Neuronal stem cell (in vitro differentiated cells): ENCODE measurements around the gene CCDC28B.

Experiments used
- DNase-seq: peaks from one replicate; pipeline ENCODE4 v3.0.0-alpha.2; 2013; ENCODE audit warnings: low spot score
- H2AFZ ChIP-seq: one replicate; pipeline ENCODE4 v1.6.1; 2013; ENCODE audit warnings: mild to moderate bottlenecking, low read length, inconsistent platforms
- H2AK5ac ChIP-seq: 2 replicates; pipeline ENCODE4 v1.6.1; 2013; ENCODE audit warnings: low read depth, mild to moderate bottlenecking, inconsistent platforms, low read length, moderate library complexity, mixed read lengths
- H2BK120ac ChIP-seq: 2 replicates; pipeline ENCODE4 v1.6.1; 2013; ENCODE audit warnings: low read depth, mild to moderate bottlenecking, inconsistent platforms, low read length, moderate library complexity, mixed read lengths
- H2BK12ac ChIP-seq: one replicate; pipeline ENCODE4 v1.6.1; 2013; ENCODE audit warnings: low read length, inconsistent platforms
- H2BK15ac ChIP-seq: 2 replicates; pipeline ENCODE4 v1.6.1; 2013; ENCODE audit warnings: mild to moderate bottlenecking, low read length, inconsistent platforms, mixed read lengths
- H2BK5ac ChIP-seq: one replicate; pipeline ENCODE4 v1.6.1; 2013; ENCODE audit warnings: inconsistent platforms, mild to moderate bottlenecking, low read length, moderate library complexity
- H3K14ac ChIP-seq: one replicate; pipeline ENCODE4 v1.6.1; 2013; ENCODE audit warnings: low read length, inconsistent platforms
- H3K18ac ChIP-seq: 2 replicates; pipeline ENCODE4 v1.6.1; 2013; ENCODE audit warnings: low read length, inconsistent platforms
- H3K23ac ChIP-seq: 2 replicates; pipeline ENCODE4 v1.6.1; 2013; ENCODE audit warnings: low read depth, mild to moderate bottlenecking, mixed read lengths, low read length, inconsistent platforms; ENCODE audit not compliant: poor library complexity
- H3K27ac ChIP-seq: replicated peaks from 3 replicates; pipeline ENCODE4 v1.5.1; 2013; ENCODE audit warnings: low read length, inconsistent platforms
- H3K27me3 ChIP-seq, 3 experiments: 2 replicates each; pipeline ENCODE4 v1.6.1; 2013; ENCODE audit warnings: low read length in 3 of 3, mild to moderate bottlenecking in 2 of 3, inconsistent platforms in 1 of 3, low read depth in 1 of 3, mixed read lengths in 1 of 3, moderate library complexity in 1 of 3; ENCODE audit not compliant: control insufficient read depth in 3 of 3, insufficient read depth in 3 of 3
- H3K36me3 ChIP-seq, 2 donors: replicated peaks in 1 of 2; 2 replicates each; pipeline ENCODE4 v1.6.1; 2013; ENCODE audit warnings: low read length in 2 of 2; ENCODE audit not compliant: control insufficient read depth in 2 of 2, insufficient read depth in 2 of 2
- H3K4ac ChIP-seq: 2 replicates; pipeline ENCODE4 v1.6.1; 2013; ENCODE audit warnings: inconsistent platforms, mild to moderate bottlenecking, low read length, moderate library complexity
- H3K4me1 ChIP-seq, 2 donors: 1 replicate in 1 of 2; 2 replicates in 1 of 2; pipeline ENCODE4 v1.6.1; 2013; ENCODE audit warnings: low read length in 2 of 2, low read depth in 1 of 2; ENCODE audit not compliant: control insufficient read depth in 2 of 2, insufficient read depth in 1 of 2
- H3K4me2 ChIP-seq: one replicate; pipeline ENCODE4 v1.6.1; 2013; ENCODE audit warnings: mild to moderate bottlenecking, low read length, inconsistent platforms; ENCODE audit not compliant: insufficient read depth, poor library complexity, severe bottlenecking
- H3K4me3 ChIP-seq, 2 donors: 2 replicates each; pipeline ENCODE4 v1.5.1; 2013; ENCODE audit warnings: low read length in 2 of 2, mild to moderate bottlenecking in 2 of 2, inconsistent platforms in 1 of 2, moderate library complexity in 1 of 2
- H3K79me1 ChIP-seq: one replicate; pipeline ENCODE4 v1.6.1; 2013; ENCODE audit warnings: low read depth, mild to moderate bottlenecking, inconsistent platforms, low read length, moderate library complexity
- H3K9ac ChIP-seq: one replicate; pipeline ENCODE4 v1.6.1; 2013; ENCODE audit warnings: mild to moderate bottlenecking, low read depth, low read length, inconsistent platforms; ENCODE audit not compliant: poor library complexity
- H3K9me3 ChIP-seq, 2 donors: replicated peaks in 1 of 2; 2 replicates each; pipeline versions ENCODE3 to v1.6.1; 2013; ENCODE audit warnings: low read length in 2 of 2, mild to moderate bottlenecking in 2 of 2, inconsistent platforms in 1 of 2, low read depth in 1 of 2, mixed read lengths in 1 of 2, moderate library complexity in 1 of 2; ENCODE audit not compliant: control insufficient read depth in 2 of 2, insufficient read depth in 1 of 2
- H4K8ac ChIP-seq: one replicate; pipeline ENCODE4 v1.6.1; 2013; ENCODE audit warnings: low read depth, mild to moderate bottlenecking, inconsistent platforms, low read length, moderate library complexity
- H4K91ac ChIP-seq: one replicate; pipeline ENCODE4 v1.6.1; 2013; ENCODE audit warnings: low read length, low read depth, mild to moderate bottlenecking, inconsistent platforms; ENCODE audit not compliant: poor library complexity
- WGBS, 2 donors: extraction: QIAGEN DNeasy Blood & Tissue Kit; methylation state at CpG; one replicate each; pipeline ENCODE4 v1.1.7; 2013; ENCODE audit warnings: missing lambda C conversion rate in 2 of 2, mixed read lengths in 1 of 2; ENCODE audit not compliant: insufficient read length in 2 of 2, insufficient replicate concordance in 1 of 2; ENCODE audit errors: extremely low coverage in 2 of 2; 5-methylcytosine and 5-hydroxymethylcytosine counted together

The CCDC28B gene

GRCh38 chr1:32184650-32185049, 15.7 kb upstream of the CCDC28B start:
- H2AK5ac ChIP-seq: no peak overlapping the region
- no peak overlapping the region for H4K91ac ChIP-seq
- H2BK120ac ChIP-seq: no peak overlapping the region
- no peak overlapping the region for H3K9ac ChIP-seq
- H3K4me1 ChIP-seq: peaks cover 7 to 8% of the 10 kb centered on the region in 2 donors
- no peak overlapping the region for H3K14ac ChIP-seq
- H3K27me3 ChIP-seq: no peaks in the 10 kb centered on the region
- H2AFZ ChIP-seq: no peak overlapping the region
- H3K18ac ChIP-seq: no peak overlapping the region
- DNase-seq: no peak
- H3K4me3 ChIP-seq: peak overlapping the region in 1 of 2 donors; percentile 49
- H4K8ac ChIP-seq: no peak overlapping the region
- H3K79me1 ChIP-seq: peaks cover 11% of the 10 kb centered on the region
- H3K27ac ChIP-seq: no peak overlapping the region
- H3K36me3 ChIP-seq: peaks cover 46 to 86% of the 10 kb centered on the region in 2 donors
- no peak overlapping the region for H3K4me2 ChIP-seq
- H2BK12ac ChIP-seq: no peak overlapping the region
- H3K23ac ChIP-seq: no peak overlapping the region
- H3K4ac ChIP-seq: no peak overlapping the region
- H3K9me3 ChIP-seq: no peaks in the 10 kb centered on the region
- no peak overlapping the region for H2BK5ac ChIP-seq
- no peak overlapping the region for H2BK15ac ChIP-seq

GRCh38 chr1:32186077-32186476, 14.3 kb upstream of the CCDC28B start:
- Histone ChIP-seq H2AK5ac (no peak overlapping the region), H3K4ac (no peak overlapping the region), H3K27me3 (no peaks in the 10 kb centered on the region), H3K23ac (no peak overlapping the region), H2BK5ac (no peak overlapping the region), H3K14ac (no peak overlapping the region), H3K79me1 (peaks cover 4% of the 10 kb centered on the region), H3K27ac (no peak overlapping the region), H3K36me3 (peaks cover 57 to 92% of the 10 kb centered on the region in 2 donors), H3K18ac (no peak overlapping the region), H2BK120ac (no peak overlapping the region), H2AFZ (no peak overlapping the region), H4K8ac (no peak overlapping the region), H4K91ac (no peak overlapping the region), H2BK12ac (no peak overlapping the region), H2BK15ac (no peak overlapping the region), H3K4me3 (no peak overlapping the region), H3K4me1 (peaks cover 2 to 4% of the 10 kb centered on the region in 2 donors), H3K9me3 (no peaks in the 10 kb centered on the region), H3K9ac (no peak overlapping the region), H3K4me2 (no peak overlapping the region)
- 100% methylated on average over 1 of the region's 2 CpGs; no CpG with 5 or more reads in 1 of the 2 donors for WGBS, 2 donors
- DNase-seq: no peak

GRCh38 chr1:32186491-32186890, 13.9 kb upstream of the CCDC28B start:
- DNase-seq: no peak
- no peaks in the 10 kb centered on the region for H3K27me3 ChIP-seq
- H3K9me3 ChIP-seq: no peaks in the 10 kb centered on the region
- no peak overlapping the region for H4K91ac ChIP-seq
- WGBS, 2 donors: no CpG with 5 or more reads among the region's 2 CpGs
- H4K8ac ChIP-seq: no peak overlapping the region
- H3K4ac ChIP-seq: no peak overlapping the region
- no peak overlapping the region for H3K14ac ChIP-seq
- H2AK5ac ChIP-seq: no peak overlapping the region
- H2BK120ac ChIP-seq: no peak overlapping the region
- no peak overlapping the region for H2BK5ac ChIP-seq
- H3K4me2 ChIP-seq: no peak overlapping the region
- H2BK12ac ChIP-seq: no peak overlapping the region
- H3K27ac ChIP-seq: no peak overlapping the region
- H3K23ac ChIP-seq: no peak overlapping the region
- H3K79me1 ChIP-seq: peaks cover 2% of the 10 kb centered on the region
- no peak overlapping the region for H2BK15ac ChIP-seq
- H3K9ac ChIP-seq: no peak overlapping the region
- H2AFZ ChIP-seq: no peak overlapping the region
- no peak overlapping the region for H3K4me3 ChIP-seq
- peaks cover 0 to 1% of the 10 kb centered on the region in 2 donors for H3K4me1 ChIP-seq
- peaks cover 58 to 92% of the 10 kb centered on the region in 2 donors for H3K36me3 ChIP-seq
- no peak overlapping the region for H3K18ac ChIP-seq

GRCh38 chr1:32187850-32188249, 12.5 kb upstream of the CCDC28B start:
- Histone ChIP-seq H3K4me3 (no peak overlapping the region), H2BK5ac (no peak overlapping the region), H3K36me3 (peaks cover 64 to 92% of the 10 kb centered on the region in 2 donors)

More at GRCh38 chr1:32187850-32188249, 12.5 kb upstream of the CCDC28B start:
- Histone ChIP-seq H3K79me1 (no peaks in the 10 kb centered on the region), H4K8ac (no peak overlapping the region), H3K27ac (no peak overlapping the region), H3K9ac (peak overlapping the region; percentile 34), H2AK5ac (no peak overlapping the region), H3K4ac (no peak overlapping the region), H3K27me3 (no peaks in the 10 kb centered on the region), H3K18ac (no peak overlapping the region), H3K14ac (no peak overlapping the region), H2BK12ac (no peak overlapping the region), H3K4me1 (no peaks in the 10 kb centered on the region), H2AFZ (no peak overlapping the region), H3K4me2 (no peak overlapping the region), H4K91ac (no peak overlapping the region), H2BK120ac (peak overlapping the region; percentile 40), H3K23ac (no peak overlapping the region), H2BK15ac (no peak overlapping the region), H3K9me3 (no peaks in the 10 kb centered on the region)
- no peak for DNase-seq
- WGBS, 2 donors: no CpG with 5 or more reads among the region's 9 CpGs
